HEK293 (cell line): ENCODE data around the gene TCF7.

Experiments used
- CTCF ChIA-PET: fragments of 350-600 bp; formaldehyde crosslinking; extraction: SDS; loops from one replicate; lab custom pipeline; 2021; ENCODE audit warnings: antibody characterized with exemption; lab: Yijun Ruan, JAX
- POLR2A ChIA-PET: fragments of 300-600 bp; formaldehyde crosslinking; extraction: SDS; loops from one replicate; lab custom pipeline; 2020; ENCODE audit warnings: antibody characterized with exemption, inconsistent platforms; lab: Yijun Ruan, JAX
- H3K27ac ChIP-seq: fragments of 200-500 bp; sonication (Bioruptor generic); 2 replicates; pipeline ENCODE4 v1.5.1; 2014; ENCODE audit warnings: low read depth, low read length, control low read depth, inconsistent platforms; ENCODE audit errors: extremely low read depth
- H3K36me3 ChIP-seq, 2 experiments: fragments of 200-500 bp in 1 of 2; sonication (Bioruptor generic) in 1 of 2; 1 replicate in 1 of 2; 2 replicates in 1 of 2; pipeline ENCODE4 v1.5.1; 2014 to 2017; ENCODE audit warnings: inconsistent platforms in 2 of 2, low read length in 2 of 2; ENCODE audit not compliant: control insufficient read depth in 2 of 2, insufficient read depth in 1 of 2
- H3K4me1 ChIP-seq: fragments of 200-500 bp; sonication (Bioruptor generic); 2 replicates; pipeline ENCODE4 v1.5.1; 2014; ENCODE audit warnings: mild to moderate bottlenecking, low read length, inconsistent platforms; ENCODE audit not compliant: control insufficient read depth, insufficient read depth
- H3K4me3 ChIP-seq: 2 replicates; pipeline ENCODE4 v1.5.1; 2011; ENCODE audit warnings: low read depth, mild to moderate bottlenecking, control low read depth, low read length, moderate library complexity
- H3K9me3 ChIP-seq: fragments of 200-500 bp; sonication (Bioruptor generic); 2 replicates; pipeline ENCODE4 v1.5.1; 2014; ENCODE audit warnings: low read depth, low read length, inconsistent platforms; ENCODE audit not compliant: control insufficient read depth, insufficient read depth
- GLI2 ChIP-seq: fragments of 450-650 bp; formaldehyde crosslinking; IDR thresholded peaks from 2 replicates; pipeline ENCODE4; 2017; ENCODE audit warnings: missing biosample characterization, missing genetic modification characterization, low read depth, borderline replicate concordance
- SP2 ChIP-seq: fragments of 450-650 bp; formaldehyde crosslinking; IDR thresholded peaks from 2 replicates; pipeline ENCODE4 v1.5.1; 2016; ENCODE audit warnings: missing biosample characterization, missing genetic modification characterization
- SP7 ChIP-seq: fragments of 450-650 bp; formaldehyde crosslinking; IDR thresholded peaks from 2 replicates; pipeline ENCODE4 v1.5.1; 2016; ENCODE audit warnings: missing biosample characterization, missing genetic modification characterization
- ZNF335 ChIP-seq: fragments of 450-650 bp; formaldehyde crosslinking; conservative IDR thresholded peaks from 2 replicates; pipeline ENCODE4 v1.5.1; 2016; ENCODE audit warnings: missing biosample characterization, missing genetic modification characterization
- ZNF362 ChIP-seq: fragments of 450-650 bp; formaldehyde crosslinking; IDR thresholded peaks from 2 replicates; pipeline ENCODE4 v1.5.1; 2016; ENCODE audit warnings: missing biosample characterization, missing genetic modification characterization
- ZNF433 ChIP-seq: fragments of 450-650 bp; formaldehyde crosslinking; IDR thresholded peaks from 2 replicates; pipeline ENCODE4 v1.5.1; 2016; ENCODE audit warnings: missing biosample characterization, missing genetic modification characterization, low read depth
- ZNF530 ChIP-seq: fragments of 450-650 bp; formaldehyde crosslinking; IDR thresholded peaks from 2 replicates; pipeline ENCODE4 v1.5.1; 2016; ENCODE audit warnings: low read depth, missing biosample characterization, missing genetic modification characterization
- ZNF561 ChIP-seq: fragments of 450-650 bp; IDR thresholded peaks from 2 replicates; pipeline ENCODE4 v1.5.1; 2018; ENCODE audit warnings: missing biosample characterization, missing genetic modification characterization, borderline replicate concordance
- ZNF701 ChIP-seq: fragments of 450-650 bp; formaldehyde crosslinking; IDR thresholded peaks from 2 replicates; pipeline ENCODE4 v1.5.1; 2016; ENCODE audit warnings: missing biosample characterization, missing genetic modification characterization
- TF ChIP-seq, protein P1 (sequence below): fragments of 450-650 bp; formaldehyde crosslinking; IDR thresholded peaks from 2 replicates; pipeline ENCODE4 v1.5.1; 2016; ENCODE audit warnings: missing biosample characterization, missing genetic modification characterization
- TF ChIP-seq, protein P2 (sequence below): fragments of 450-650 bp; formaldehyde crosslinking; IDR thresholded peaks from 2 replicates; pipeline ENCODE4 v1.5.1; 2016; ENCODE audit warnings: missing biosample characterization, missing genetic modification characterization

Gene TCF7

GRCh38 chr5:134114886-134115805, 665 bp downstream of the TCF7 start (continued):
- TF ChIP-seq, protein P1, sequence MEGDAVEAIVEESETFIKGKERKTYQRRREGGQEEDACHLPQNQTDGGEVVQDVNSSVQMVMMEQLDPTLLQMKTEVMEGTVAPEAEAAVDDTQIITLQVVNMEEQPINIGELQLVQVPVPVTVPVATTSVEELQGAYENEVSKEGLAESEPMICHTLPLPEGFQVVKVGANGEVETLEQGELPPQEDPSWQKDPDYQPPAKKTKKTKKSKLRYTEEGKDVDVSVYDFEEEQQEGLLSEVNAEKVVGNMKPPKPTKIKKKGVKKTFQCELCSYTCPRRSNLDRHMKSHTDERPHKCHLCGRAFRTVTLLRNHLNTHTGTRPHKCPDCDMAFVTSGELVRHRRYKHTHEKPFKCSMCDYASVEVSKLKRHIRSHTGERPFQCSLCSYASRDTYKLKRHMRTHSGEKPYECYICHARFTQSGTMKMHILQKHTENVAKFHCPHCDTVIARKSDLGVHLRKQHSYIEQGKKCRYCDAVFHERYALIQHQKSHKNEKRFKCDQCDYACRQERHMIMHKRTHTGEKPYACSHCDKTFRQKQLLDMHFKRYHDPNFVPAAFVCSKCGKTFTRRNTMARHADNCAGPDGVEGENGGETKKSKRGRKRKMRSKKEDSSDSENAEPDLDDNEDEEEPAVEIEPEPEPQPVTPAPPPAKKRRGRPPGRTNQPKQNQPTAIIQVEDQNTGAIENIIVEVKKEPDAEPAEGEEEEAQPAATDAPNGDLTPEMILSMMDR, result no peak

DNA sequence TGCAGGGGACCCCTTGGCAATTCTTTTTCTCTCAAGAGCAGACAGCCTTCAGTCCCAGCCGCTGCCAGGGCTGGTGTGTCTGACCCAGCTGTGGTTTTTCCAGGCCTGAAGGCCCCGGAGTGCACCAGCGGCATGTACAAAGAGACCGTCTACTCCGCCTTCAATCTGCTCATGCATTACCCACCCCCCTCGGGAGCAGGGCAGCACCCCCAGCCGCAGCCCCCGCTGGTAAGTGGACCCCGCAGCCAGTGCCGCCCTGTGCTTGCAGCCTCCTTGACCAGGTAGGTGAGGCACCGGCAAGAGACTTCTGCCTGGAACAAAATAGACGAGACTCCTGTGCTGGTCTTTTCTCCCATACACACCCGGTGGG, 1.3 kb downstream of the TCF7 start:
- H3K9me3 ChIP-seq, result no peaks in the 10 kb centered on the region
- TF ChIP-seq ZNF335 (tag by site-specific recombination) (0 out of 2 replicates have a peak, but pooled peaks have one; percentile 1), ZNF701 (tag by site-specific recombination) (no peak)
- peak overlapping the region; percentile 60 for H3K4me3 ChIP-seq
- ChIA-PET CTCF (interaction anchor here (1.2 kb wide), 1 partner anchor 15 kb away, joined by 4 read pairs; no protein-coding TSS in a partner anchor), POLR2A (interaction anchor here (1.1 kb wide), 1 partner anchor 9 kb away, joined by 3 read pairs; no protein-coding TSS in a partner anchor)
- no peaks in the 10 kb centered on the region for H3K4me1 ChIP-seq
- H3K36me3 ChIP-seq, result peaks cover 3 to 48% of the 10 kb centered on the region in 2 experiments; a peak in 2 of 3 replicates
- H3K27ac ChIP-seq, result no peak overlapping the region

GRCh38 chr5:134116286-134116685, 1.8 kb downstream of the TCF7 start:
- TF ChIP-seq GLI2 (no peak), ZNF362 (tag by site-specific recombination) (no peak), ZNF530 (tag by site-specific recombination) (no peak), ZNF433 (tag by site-specific recombination) (no peak), SP7 (tag by site-specific recombination) (no peak), SP2 (tag by site-specific recombination) (no peak), ZNF561 (no peak)
- TF ChIP-seq, protein P2, sequence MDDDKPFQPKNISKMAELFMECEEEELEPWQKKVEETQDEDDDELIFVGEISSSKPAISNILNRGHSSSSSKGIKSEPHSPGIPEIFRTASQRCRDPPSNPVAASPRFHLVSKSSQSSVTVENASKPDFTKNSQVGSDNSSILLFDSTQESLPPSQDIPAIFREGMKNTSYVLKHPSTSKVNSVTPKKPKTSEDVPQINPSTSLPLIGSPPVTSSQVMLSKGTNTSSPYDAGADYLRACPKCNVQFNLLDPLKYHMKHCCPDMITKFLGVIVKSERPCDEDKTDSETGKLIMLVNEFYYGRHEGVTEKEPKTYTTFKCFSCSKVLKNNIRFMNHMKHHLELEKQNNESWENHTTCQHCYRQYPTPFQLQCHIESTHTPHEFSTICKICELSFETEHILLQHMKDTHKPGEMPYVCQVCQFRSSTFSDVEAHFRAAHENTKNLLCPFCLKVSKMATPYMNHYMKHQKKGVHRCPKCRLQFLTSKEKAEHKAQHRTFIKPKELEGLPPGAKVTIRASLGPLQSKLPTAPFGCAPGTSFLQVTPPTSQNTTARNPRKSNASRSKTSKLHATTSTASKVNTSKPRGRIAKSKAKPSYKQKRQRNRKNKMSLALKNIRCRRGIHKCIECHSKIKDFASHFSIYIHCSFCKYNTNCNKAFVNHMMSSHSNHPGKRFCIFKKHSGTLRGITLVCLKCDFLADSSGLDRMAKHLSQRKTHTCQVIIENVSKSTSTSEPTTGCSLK, result no peak
- H3K4me3 ChIP-seq, result no peak overlapping the region
- peaks cover 3 to 50% of the 10 kb centered on the region in 2 experiments; a peak in 2 of 3 replicates for H3K36me3 ChIP-seq
- H3K4me1 ChIP-seq, result no peaks in the 10 kb centered on the region
- ChIA-PET POLR2A (no interaction called here), CTCF (interaction anchor here (1.2 kb wide), 1 partner anchor 16 kb away, joined by 4 read pairs; no protein-coding TSS in a partner anchor)
- no peak overlapping the region for H3K27ac ChIP-seq
- H3K9me3 ChIP-seq, result no peaks in the 10 kb centered on the region
